Left cardiac atrium (tissue), 4 donors: Measurements from ENCODE around the gene STX8. TPM values are rescaled to one million over a fixed set of nuclear protein-coding genes. Genes with fewer than 3 reads are reported as not detected.

Experiments
- ATAC-seq, 2 donors: fragments of 200-7000 bp; cut with Tn5 transposase; one replicate each; pipeline ENCODE4 v1.9.1; 2020; ENCODE audit warnings: mild to moderate bottlenecking in 2 of 2, moderate library complexity in 2 of 2
- DNase-seq: peaks from one replicate; pipeline ENCODE4 v3.0.0-alpha.2; 2020
- intact Hi-C, 2 donors: fragments of 100-400 bp; cut with DNase I; formaldehyde crosslinking; loops; one replicate each; pipeline versions ENCODE4 v1.14.1 to v1.15.1; 2022 to 2023
- total RNA-seq, 2 donors: library from RNA; stranded (reverse); fragmentation: NEBNext Ultra II Directional; extraction: Animal tissue kit (Norgen Biotek cat#: 25700); gene quantifications; one replicate each; pipeline ENCODE4 v1.2.1, GENCODE V29; 2021
- donor health status: DM: no; HTN: yes; CAD: no.
- donor health status: DM: no; HTN: yes; CAD: no; lungs with severe emphysema.
- donor health status: DM: yes; HTN: yes; CAD: no.
- donor health status: Dilated cardiomyopathy.

The STX8 gene
- total RNA-seq, 2 donors from 2014 or later: 57.0 to 58.4 TPM

GRCh38 chr17:9217151-9218056, 358.2 kb downstream of the STX8 start:
- DNase-seq: no peak
- ATAC-seq: peak; percentile 39 to 84
- intact Hi-C loops: no loop called here

GRCh38 chr17:9215465-9215864, 360.2 kb downstream of the STX8 start:
- intact Hi-C loops: no loop called here
- ATAC-seq: no peak
- DNase-seq: no peak

GRCh38 chr17:9213303-9213640, 362.3 kb downstream of the STX8 start:
- no peak for ATAC-seq
- intact Hi-C loops: no loop called here
- no peak for DNase-seq

GRCh38 chr17:9212376-9213302, 363.0 kb downstream of the STX8 start:
- ATAC-seq (no peak), DNase-seq (no peak)

GRCh38 chr17:9211133-9211765, 364.4 kb downstream of the STX8 start:
- intact Hi-C loops: no loop called here
- ATAC-seq (no peak), DNase-seq (no peak)

More at GRCh38 chr17:9212376-9213302, 363.0 kb downstream of the STX8 start:
- intact Hi-C loops: no loop called here

GRCh38 chr17:9209781-9210370, 365.7 kb downstream of the STX8 start:
- intact Hi-C loops: loop anchor here in 1 of 2 donors (10.0 kb wide), 1 partner anchor 315 kb away; no protein-coding TSS in a partner anchor
- no peak for DNase-seq
- no peak for ATAC-seq

GRCh38 chr17:9209347-9209746, 366.3 kb downstream of the STX8 start:
- DNase-seq (no peak), ATAC-seq (no peak)
- intact Hi-C loops: loop anchor here in 1 of 2 donors (10.0 kb wide), 1 partner anchor 315 kb away; no protein-coding TSS in a partner anchor

- DNase-seq: no peak
- ATAC-seq: no peak
- intact Hi-C loops: loop anchor here in 1 of 2 donors (10.0 kb wide), 1 partner anchor 316 kb away; no protein-coding TSS in a partner anchor
Observed at GRCh38 chr17:9208381-9209105, 367.1 kb downstream of the STX8 start.

GRCh38 chr17:9206741-9207332, 368.8 kb downstream of the STX8 start:
- DNase-seq (no peak), ATAC-seq (no peak)
- intact Hi-C loops: loop anchor here in 1 of 2 donors (10.0 kb wide), 1 partner anchor 318 kb away; no protein-coding TSS in a partner anchor

GRCh38 chr17:9206410-9206703, 369.3 kb downstream of the STX8 start:
- ATAC-seq (no peak), DNase-seq (no peak)
- intact Hi-C loops: loop anchor here in 1 of 2 donors (10.0 kb wide), 1 partner anchor 318 kb away; no protein-coding TSS in a partner anchor

GRCh38 chr17:9205520-9206409, 369.9 kb downstream of the STX8 start:
- ATAC-seq: no peak
- DNase-seq: no peak
- intact Hi-C loops: loop anchor here in 1 of 2 donors (10.0 kb wide), 1 partner anchor 319 kb away; no protein-coding TSS in a partner anchor

GRCh38 chr17:9204637-9205329, 370.8 kb downstream of the STX8 start:
- DNase-seq (no peak), ATAC-seq (no peak)
- intact Hi-C loops: loop anchor here in 1 of 2 donors (10.0 kb wide), 1 partner anchor 320 kb away; no protein-coding TSS in a partner anchor

- intact Hi-C loops: loop anchor here in 1 of 2 donors (10.0 kb wide), 1 partner anchor 321 kb away; no protein-coding TSS in a partner anchor
- DNase-seq (no peak), ATAC-seq (no peak)
Observed at GRCh38 chr17:9203771-9204425, 371.7 kb downstream of the STX8 start.

- DNase-seq: no peak
- intact Hi-C loops: loop anchor here in 1 of 2 donors (10.0 kb wide), 1 partner anchor 322 kb away; no protein-coding TSS in a partner anchor
Observed at GRCh38 chr17:9202532-9202931, 373.1 kb downstream of the STX8 start.

GRCh38 chr17:9200699-9201359, 374.8 kb downstream of the STX8 start:
- DNase-seq: no peak
- intact Hi-C loops: loop anchor here in 1 of 2 donors (10.0 kb wide), 1 partner anchor 324 kb away; no protein-coding TSS in a partner anchor
- ATAC-seq: no peak

More at GRCh38 chr17:9202532-9202931, 373.1 kb downstream of the STX8 start:
- no peak for ATAC-seq
